Pancreas (tissue), 10 donors: Measurements from ENCODE around the gene CPS1. TPM values are rescaled to one million over a fixed set of nuclear protein-coding genes. Genes with fewer than 3 reads are reported as not detected.

Experiments
- ATAC-seq, 4 donors: fragments of 200-7000 bp; cut with Tn5 transposase; one replicate each; pipeline versions ENCODE4 v1.8.0 to v1.9.1; 2020; ENCODE audit warnings: mild to moderate bottlenecking in 4 of 4, moderate library complexity in 4 of 4
- DNase-seq, 6 donors: peaks; one replicate each; pipeline ENCODE4 v3.0.0-alpha.2; 2020
- FAIRE-seq: peaks from 2 replicates; lab custom pipeline; 2012; peaks lifted over from hg19 to GRCh38; lab: Jason Lieb, UNC
- H3K27ac ChIP-seq, 4 donors: fragments of 200-600 bp; sonication (generic); 1 replicate in 3 of 4; 2 replicates in 1 of 4; pipeline versions ENCODE4 v1.5.0 to v1.8.0; 2020
- H3K27me3 ChIP-seq, 4 donors: fragments of 200-600 bp; one replicate each; pipeline ENCODE4 v1.8.0; 2021
- H3K36me3 ChIP-seq, 3 donors: fragments of 200-600 bp; sonication (generic) in 1 of 3; one replicate each; pipeline versions ENCODE4 v1.5.0 to v1.8.0; 2020 to 2021
- H3K4me1 ChIP-seq, 3 donors: fragments of 200-600 bp; one replicate each; pipeline ENCODE4 v1.8.0; 2021
- H3K4me3 ChIP-seq, 4 donors: fragments of 200-600 bp; sonication (generic) in 2 of 4; one replicate each; pipeline versions ENCODE4 v1.5.0 to v1.8.0; 2020 to 2021
- H3K9me3 ChIP-seq, 4 donors: fragments of 200-600 bp; one replicate each; pipeline ENCODE4 v1.8.0; 2021
- WGBS, 2 donors: extraction: QIAGEN DNeasy Blood & Tissue Kit; methylation state at CpG; one replicate each; pipeline ENCODE4 v1.1.7; 2013; 5-methylcytosine and 5-hydroxymethylcytosine counted together
- intact Hi-C, 3 donors: fragments of 100-400 bp; cut with DNase I; formaldehyde crosslinking; loops; one replicate each; pipeline versions ENCODE4 v1.11.1 to v1.14.2; 2022
- polyA plus RNA-seq, 2 donors: library from polyadenylated mRNA; stranded (reverse); fragments of 200-250 nt; gene quantifications; one replicate each; pipeline ENCODE4 v1.2.3, GENCODE V29; 2013
- total RNA-seq, 6 donors: library from RNA; stranded (reverse); fragmentation: NEBNext Ultra II Directional in 4 of 6; extraction: Animal tissue kit (Norgen Biotek cat#: 25700) in 4 of 6; gene quantifications; one replicate each; pipeline versions ENCODE4 v1.2.1 to v1.2.4, GENCODE V29; 2021 to 2023
- TF ChIP-seq, protein P1 (sequence below), 4 donors: fragments of 200-600 bp; sonication (generic) in 3 of 4; IDR thresholded peaks; one replicate each; pipeline versions ENCODE4 v1.5.0 to v1.8.0; 2021; ENCODE audit warnings: antibody characterized with exemption in 4 of 4
- donor health status: healthy with polysubstance abuse.
- donor health status: DM: no; HTN: no; CAD: no; lungs with moderate emphysema.
- donor health status: DM: no; HTN: no; CAD: no.
- donor health status: control.
- donor health status: control.
- donor health status: Bipolar disorder and iron deficiency.
- donor health status: DM: yes; HTN: yes; CAD: no.
- donor health status: DM: no; HTN: no; CAD: no.
- donor health status: DM: no; HTN: no; CAD: no.
- donor health status: DM: yes; HTN: yes; CAD: no.

The CPS1 gene
- total and polyA plus RNA-seq, 8 donors, result 0.23 to 2.0 (median 1.1) TPM

DNA sequence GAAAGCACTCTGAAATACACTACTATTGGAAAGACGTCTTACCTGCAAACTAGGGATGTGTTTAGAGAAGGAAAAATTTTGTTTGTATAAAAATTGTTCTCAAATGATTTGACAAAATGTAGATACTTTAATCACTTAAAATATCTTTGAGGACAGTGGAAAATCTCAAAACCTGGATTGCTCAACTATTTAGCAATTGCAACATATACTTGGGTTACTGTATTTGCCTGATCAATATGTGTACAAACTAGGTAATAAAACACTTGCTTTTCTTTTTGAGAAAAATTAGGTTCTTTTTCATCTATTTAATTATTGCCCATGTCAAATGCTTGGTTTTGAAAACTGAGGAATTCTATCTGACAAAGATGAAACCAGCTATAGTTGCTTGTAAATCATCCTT, 60.9 kb downstream of the CPS1 start:
- no peaks in the 10 kb centered on the region for H3K27me3 ChIP-seq
- no peak for ATAC-seq
- no peak overlapping the region for H3K27ac ChIP-seq
- intact Hi-C loops, result no loop called here
- no peaks in the 10 kb centered on the region for H3K36me3 ChIP-seq
- H3K4me1 ChIP-seq, result no peaks in the 10 kb centered on the region
- no peaks in the 10 kb centered on the region for H3K9me3 ChIP-seq
- H3K4me3 ChIP-seq, result no peak overlapping the region
- TF ChIP-seq, protein P1, sequence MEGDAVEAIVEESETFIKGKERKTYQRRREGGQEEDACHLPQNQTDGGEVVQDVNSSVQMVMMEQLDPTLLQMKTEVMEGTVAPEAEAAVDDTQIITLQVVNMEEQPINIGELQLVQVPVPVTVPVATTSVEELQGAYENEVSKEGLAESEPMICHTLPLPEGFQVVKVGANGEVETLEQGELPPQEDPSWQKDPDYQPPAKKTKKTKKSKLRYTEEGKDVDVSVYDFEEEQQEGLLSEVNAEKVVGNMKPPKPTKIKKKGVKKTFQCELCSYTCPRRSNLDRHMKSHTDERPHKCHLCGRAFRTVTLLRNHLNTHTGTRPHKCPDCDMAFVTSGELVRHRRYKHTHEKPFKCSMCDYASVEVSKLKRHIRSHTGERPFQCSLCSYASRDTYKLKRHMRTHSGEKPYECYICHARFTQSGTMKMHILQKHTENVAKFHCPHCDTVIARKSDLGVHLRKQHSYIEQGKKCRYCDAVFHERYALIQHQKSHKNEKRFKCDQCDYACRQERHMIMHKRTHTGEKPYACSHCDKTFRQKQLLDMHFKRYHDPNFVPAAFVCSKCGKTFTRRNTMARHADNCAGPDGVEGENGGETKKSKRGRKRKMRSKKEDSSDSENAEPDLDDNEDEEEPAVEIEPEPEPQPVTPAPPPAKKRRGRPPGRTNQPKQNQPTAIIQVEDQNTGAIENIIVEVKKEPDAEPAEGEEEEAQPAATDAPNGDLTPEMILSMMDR (IDR thresholded peaks at IDR 0.05), result no peak
- WGBS, 2 donors, result 79 to 84% methylated on average over 1 of the region's 1 CpG
- no peak for FAIRE-seq
- DNase-seq, result no peak

DNA sequence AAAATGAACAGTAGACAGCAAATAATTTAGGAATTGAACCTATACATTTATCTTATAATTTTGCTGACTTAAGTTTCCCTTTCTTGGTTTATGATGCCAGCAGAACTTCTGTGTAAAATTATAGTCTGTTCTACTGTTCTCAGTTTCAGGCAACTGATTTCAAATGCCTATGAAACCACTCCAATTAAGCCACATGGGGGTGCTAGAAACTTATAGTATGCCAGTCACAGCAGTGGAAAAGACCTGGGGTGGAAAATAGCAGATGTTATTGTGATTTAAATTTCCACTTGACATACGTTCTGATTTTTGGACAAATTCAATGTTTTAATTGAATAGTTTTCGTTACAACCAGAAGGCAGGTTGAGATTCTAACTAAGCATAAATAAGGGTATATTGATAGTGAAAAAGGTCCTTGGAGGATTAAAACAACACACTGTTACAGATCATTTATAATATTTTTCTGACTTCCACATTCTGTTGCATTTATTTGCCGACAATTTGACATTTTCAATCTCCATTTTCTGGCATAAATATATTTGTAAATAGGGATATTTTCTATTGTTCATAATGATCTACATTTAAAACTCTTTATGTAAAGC, 61.4 kb downstream of the CPS1 start:
- ATAC-seq (peak; percentile 61 to 87 (median 84)), DNase-seq (peak in 3 of 6 donors; percentile 19 to 23 (median 21)), FAIRE-seq (no peak)
- Histone ChIP-seq H3K27ac (no peak overlapping the region), H3K9me3 (no peaks in the 10 kb centered on the region), H3K4me3 (no peak overlapping the region), H3K27me3 (no peaks in the 10 kb centered on the region), H3K4me1 (no peaks in the 10 kb centered on the region), H3K36me3 (no peaks in the 10 kb centered on the region)
- intact Hi-C loops, result no loop called here
- TF ChIP-seq, protein P1 (IDR thresholded peaks at IDR 0.05), result peak; percentile 17 to 56 (median 46)
- WGBS, 2 donors, result 4 to 9% methylated on average over 3 of the region's 3 CpGs

DNA sequence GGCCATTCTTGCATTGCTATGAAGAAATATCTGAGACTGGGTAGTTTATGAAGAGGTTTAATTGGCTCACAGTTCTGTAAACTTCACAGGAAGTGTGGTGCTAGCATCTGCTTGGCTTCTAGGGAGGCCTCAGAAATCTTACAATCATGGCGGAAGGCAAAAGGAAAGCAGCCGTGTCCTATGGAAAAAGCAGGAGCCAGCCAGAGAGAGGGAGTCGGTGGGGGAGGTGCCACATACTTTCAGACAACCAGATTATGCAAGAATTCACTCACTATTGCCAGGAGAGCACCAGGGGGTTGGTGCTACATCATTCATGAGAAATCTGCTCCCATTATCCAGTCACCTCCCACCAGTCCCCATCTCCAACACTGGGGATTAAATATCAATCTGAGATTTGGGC, 64.1 kb downstream of the CPS1 start:
- DNase-seq, result no peak
- no peak for FAIRE-seq
- Histone ChIP-seq H3K4me1 (no peaks in the 10 kb centered on the region), H3K9me3 (no peaks in the 10 kb centered on the region), H3K27me3 (no peaks in the 10 kb centered on the region), H3K36me3 (no peaks in the 10 kb centered on the region), H3K4me3 (no peak overlapping the region), H3K27ac (no peak overlapping the region)
- 60 to 67% methylated on average over 3 of the region's 3 CpGs for WGBS, 2 donors
- no peak for ATAC-seq
- intact Hi-C loops, result loop anchor here in 1 of 3 donors (10.0 kb wide), 1 partner anchor 404 kb away; no protein-coding TSS in a partner anchor
- TF ChIP-seq, protein P1 (IDR thresholded peaks at IDR 0.05), result no peak

DNA sequence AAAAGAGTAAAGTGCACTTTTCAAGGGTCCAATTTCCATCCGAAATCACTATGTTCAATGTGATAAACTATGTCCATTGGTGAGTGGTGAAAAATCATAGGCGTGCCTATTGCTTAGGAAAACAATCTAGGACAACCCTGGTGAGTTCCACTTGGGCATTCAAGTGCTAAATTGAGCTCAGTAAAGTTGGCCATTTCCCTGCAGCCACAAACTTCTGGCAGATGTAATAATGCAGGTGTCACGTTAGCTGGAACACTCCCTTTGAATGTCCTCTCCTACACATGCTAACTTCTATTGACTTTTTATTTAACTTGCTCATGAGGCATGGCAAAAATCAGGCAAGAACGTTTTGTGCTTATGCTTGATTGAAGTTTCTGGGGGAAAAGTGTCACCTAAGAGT, 67.1 kb downstream of the CPS1 start:
- ATAC-seq, result no peak
- no peak for DNase-seq
- no peaks in the 10 kb centered on the region for H3K4me1 ChIP-seq

More for the DNA sequence above, 67.1 kb downstream of the CPS1 start:
- FAIRE-seq, result no peak
- no peak overlapping the region for H3K4me3 ChIP-seq
- no peaks in the 10 kb centered on the region for H3K36me3 ChIP-seq
- H3K9me3 ChIP-seq, result no peaks in the 10 kb centered on the region
- 49 to 63% methylated on average over 4 of the region's 4 CpGs for WGBS, 2 donors
- H3K27me3 ChIP-seq, result no peaks in the 10 kb centered on the region
- H3K27ac ChIP-seq, result no peak overlapping the region
- TF ChIP-seq, protein P1 (IDR thresholded peaks at IDR 0.05), result no peak
- intact Hi-C loops, result loop anchor here in 1 of 3 donors (10.0 kb wide), 1 partner anchor 401 kb away; no protein-coding TSS in a partner anchor
